Keratinocyte (primary cell): ENCODE results near the gene CHRD.
A peak's percentile ranks its signal among the peaks of the same experiment; 100 is the strongest.

Experiments
- EZH2 ChIP-seq: IDR thresholded peaks from one replicate; pipeline ENCODE4 v1.6.1; 2012; ENCODE audit warnings: inconsistent platforms, mild to moderate bottlenecking, low read length, moderate library complexity
- TF ChIP-seq, protein P1 (sequence below), 3 experiments: IDR thresholded peaks in 1 of 3; conservative IDR thresholded peaks in 1 of 3; optimal IDR thresholded peaks in 1 of 3; 2 replicates in 2 of 3; 3 replicates in 1 of 3; pipeline versions ENCODE3 to v1.5.1; 2011; ENCODE audit warnings: low read length in 3 of 3, mild to moderate bottlenecking in 3 of 3, moderate library complexity in 2 of 3, control low read depth in 1 of 3, inconsistent platforms in 1 of 3; ENCODE audit not compliant: insufficient read depth in 2 of 3; ENCODE audit errors: extremely low read depth in 1 of 3

DNA sequence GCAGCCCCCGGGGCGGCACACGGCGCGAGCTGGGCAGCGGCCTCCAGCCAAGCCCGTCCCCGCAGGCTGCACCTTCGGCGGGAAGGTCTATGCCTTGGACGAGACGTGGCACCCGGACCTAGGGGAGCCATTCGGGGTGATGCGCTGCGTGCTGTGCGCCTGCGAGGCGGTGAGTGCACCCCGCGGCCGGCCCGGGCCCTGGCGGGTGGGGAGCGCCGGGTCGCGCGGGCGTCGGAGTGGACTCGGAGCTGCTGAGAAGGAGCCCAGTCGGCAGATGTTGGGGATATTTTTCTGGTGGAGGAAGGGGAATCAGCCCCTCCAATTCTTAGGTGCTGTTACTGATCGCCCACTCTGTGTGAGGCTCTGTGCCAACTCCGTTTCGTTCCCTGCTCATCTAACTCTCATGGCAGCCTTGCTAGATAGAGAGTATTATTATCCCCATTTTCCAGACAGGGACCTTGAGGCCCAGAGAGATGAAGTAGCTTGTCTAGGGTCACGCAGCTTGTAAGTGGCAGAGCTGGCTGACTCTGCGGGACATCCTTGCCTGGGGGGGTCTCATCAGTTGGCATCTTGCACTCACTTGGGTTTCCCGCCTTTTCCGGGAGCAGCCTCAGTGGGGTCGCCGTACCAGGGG, 890 bp downstream of the CHRD start:
- TF ChIP-seq, protein P1, sequence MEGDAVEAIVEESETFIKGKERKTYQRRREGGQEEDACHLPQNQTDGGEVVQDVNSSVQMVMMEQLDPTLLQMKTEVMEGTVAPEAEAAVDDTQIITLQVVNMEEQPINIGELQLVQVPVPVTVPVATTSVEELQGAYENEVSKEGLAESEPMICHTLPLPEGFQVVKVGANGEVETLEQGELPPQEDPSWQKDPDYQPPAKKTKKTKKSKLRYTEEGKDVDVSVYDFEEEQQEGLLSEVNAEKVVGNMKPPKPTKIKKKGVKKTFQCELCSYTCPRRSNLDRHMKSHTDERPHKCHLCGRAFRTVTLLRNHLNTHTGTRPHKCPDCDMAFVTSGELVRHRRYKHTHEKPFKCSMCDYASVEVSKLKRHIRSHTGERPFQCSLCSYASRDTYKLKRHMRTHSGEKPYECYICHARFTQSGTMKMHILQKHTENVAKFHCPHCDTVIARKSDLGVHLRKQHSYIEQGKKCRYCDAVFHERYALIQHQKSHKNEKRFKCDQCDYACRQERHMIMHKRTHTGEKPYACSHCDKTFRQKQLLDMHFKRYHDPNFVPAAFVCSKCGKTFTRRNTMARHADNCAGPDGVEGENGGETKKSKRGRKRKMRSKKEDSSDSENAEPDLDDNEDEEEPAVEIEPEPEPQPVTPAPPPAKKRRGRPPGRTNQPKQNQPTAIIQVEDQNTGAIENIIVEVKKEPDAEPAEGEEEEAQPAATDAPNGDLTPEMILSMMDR (optimal IDR thresholded peaks at IDR 0.05 in 1 of 3, IDR thresholded peaks at IDR 0.05 in 1 of 3, conservative IDR thresholded peaks at IDR 0.05 in 1 of 3; ENCODE audit: extremely low read depth in 1 of 3, insufficient read depth in 2 of 3, low read length in 3 of 3): no peak
- peak; percentile 100 for TF ChIP-seq EZH2
